Measurements from ENCODE around the gene CLNK.

GRCh38 chr4:10701161-10701560 is 16.6 kb upstream of the CLNK start:
- TF ChIP-seq GATA3 (IDR thresholded peaks at IDR 0.05; ENCODE audit: low read depth, low read length) (no peak), GATA2 (IDR thresholded peaks at IDR 0.05; ENCODE audit: low read depth, low read length) (no peak)

All from SH-SY5Y (cell line).